ENCODE measurements around the gene MFN1.

Gene MFN1

DNA sequence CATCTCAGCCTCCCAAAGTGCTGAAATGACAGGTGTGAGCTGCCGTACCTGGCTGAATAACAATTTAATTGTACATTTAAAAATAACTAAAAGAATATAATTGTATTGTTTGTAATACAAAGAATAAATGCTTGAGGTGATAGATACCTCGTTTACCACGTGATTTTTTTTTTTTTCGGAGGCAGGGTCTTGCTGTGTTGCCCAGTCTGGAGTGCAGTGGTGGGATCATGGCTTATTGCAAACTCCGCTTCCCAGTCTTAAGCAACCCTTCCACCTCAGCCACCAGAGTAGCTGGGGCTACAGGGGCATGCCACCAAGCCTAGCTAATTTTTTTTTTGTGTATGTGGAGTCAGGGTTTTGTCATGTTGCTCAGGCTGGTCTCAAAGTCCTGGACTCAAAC lies 15.8 kb downstream of the MFN1 start:
- H3K4me3 ChIP-seq (ENCODE audit: low read depth, low read length), result no peak overlapping the region
- TF ChIP-seq, protein P1, sequence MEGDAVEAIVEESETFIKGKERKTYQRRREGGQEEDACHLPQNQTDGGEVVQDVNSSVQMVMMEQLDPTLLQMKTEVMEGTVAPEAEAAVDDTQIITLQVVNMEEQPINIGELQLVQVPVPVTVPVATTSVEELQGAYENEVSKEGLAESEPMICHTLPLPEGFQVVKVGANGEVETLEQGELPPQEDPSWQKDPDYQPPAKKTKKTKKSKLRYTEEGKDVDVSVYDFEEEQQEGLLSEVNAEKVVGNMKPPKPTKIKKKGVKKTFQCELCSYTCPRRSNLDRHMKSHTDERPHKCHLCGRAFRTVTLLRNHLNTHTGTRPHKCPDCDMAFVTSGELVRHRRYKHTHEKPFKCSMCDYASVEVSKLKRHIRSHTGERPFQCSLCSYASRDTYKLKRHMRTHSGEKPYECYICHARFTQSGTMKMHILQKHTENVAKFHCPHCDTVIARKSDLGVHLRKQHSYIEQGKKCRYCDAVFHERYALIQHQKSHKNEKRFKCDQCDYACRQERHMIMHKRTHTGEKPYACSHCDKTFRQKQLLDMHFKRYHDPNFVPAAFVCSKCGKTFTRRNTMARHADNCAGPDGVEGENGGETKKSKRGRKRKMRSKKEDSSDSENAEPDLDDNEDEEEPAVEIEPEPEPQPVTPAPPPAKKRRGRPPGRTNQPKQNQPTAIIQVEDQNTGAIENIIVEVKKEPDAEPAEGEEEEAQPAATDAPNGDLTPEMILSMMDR (IDR thresholded peaks at IDR 0.05; ENCODE audit: low read depth, low read length), result no peak
- TF ChIP-seq MYC (IDR thresholded peaks at IDR 0.05; ENCODE audit: low read depth, low read length) (no peak), POLR2A (IDR thresholded peaks at IDR 0.05; ENCODE audit: extremely low read depth, insufficient read length) (no peak)
- TF ChIP-seq, protein P2, sequence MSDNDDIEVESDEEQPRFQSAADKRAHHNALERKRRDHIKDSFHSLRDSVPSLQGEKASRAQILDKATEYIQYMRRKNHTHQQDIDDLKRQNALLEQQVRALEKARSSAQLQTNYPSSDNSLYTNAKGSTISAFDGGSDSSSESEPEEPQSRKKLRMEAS (IDR thresholded peaks at IDR 0.05; ENCODE audit: low read depth, low read length), result no peak
- DNase-seq (ENCODE audit: low read depth), result no peak

DNA sequence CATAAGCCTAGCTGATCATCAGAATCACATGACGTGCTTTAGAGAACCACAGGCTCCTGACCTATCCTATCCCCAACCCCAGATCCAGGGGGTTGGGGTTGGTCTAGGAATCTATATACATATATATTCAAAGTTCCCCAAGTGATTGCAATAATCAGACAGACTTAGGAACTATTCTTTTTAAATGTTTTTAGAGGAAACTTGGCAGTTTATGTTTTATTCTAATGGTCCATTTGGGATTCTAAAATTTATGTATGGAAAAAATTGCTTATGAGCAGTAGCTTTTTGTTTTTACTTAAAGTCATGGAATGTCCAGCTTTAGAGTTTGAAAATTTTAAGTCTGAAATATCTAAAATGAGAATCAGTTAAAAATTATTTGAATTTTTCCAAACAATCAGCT lies 22.1 kb downstream of the MFN1 start:
- TF ChIP-seq, protein P1 (IDR thresholded peaks at IDR 0.05; ENCODE audit: low read depth, low read length), result no peak
- TF ChIP-seq MYC (IDR thresholded peaks at IDR 0.05; ENCODE audit: low read depth, low read length), result no peak
- no peak for TF ChIP-seq POLR2A (IDR thresholded peaks at IDR 0.05; ENCODE audit: extremely low read depth, insufficient read length)
- TF ChIP-seq, protein P2 (IDR thresholded peaks at IDR 0.05; ENCODE audit: low read depth, low read length), result no peak
- no peak for DNase-seq (ENCODE audit: low read depth)
- no peak overlapping the region for H3K4me3 ChIP-seq (ENCODE audit: low read depth, low read length)

DNA sequence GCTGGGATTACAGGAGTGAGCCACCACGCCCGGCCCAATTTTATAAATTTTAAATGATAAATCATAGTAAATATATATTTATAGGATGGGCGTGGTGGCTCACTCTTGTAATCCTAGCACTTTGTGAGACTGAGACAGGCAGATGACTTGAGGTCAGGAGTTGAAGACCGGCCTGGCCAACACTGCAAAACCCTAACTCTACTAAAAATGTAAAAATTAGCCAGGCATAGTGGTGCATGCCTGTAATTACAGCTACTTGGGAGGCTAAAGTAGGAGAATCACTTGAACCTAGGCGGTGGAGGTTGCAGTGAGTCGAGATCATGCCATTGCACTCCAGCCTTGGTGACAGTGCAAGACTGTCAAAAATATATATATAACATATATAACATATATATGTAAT lies 26.4 kb downstream of the MFN1 start:
- TF ChIP-seq, protein P2 (IDR thresholded peaks at IDR 0.05; ENCODE audit: low read depth, low read length), result no peak
- TF ChIP-seq MYC (IDR thresholded peaks at IDR 0.05; ENCODE audit: low read depth, low read length), result no peak
- TF ChIP-seq POLR2A (IDR thresholded peaks at IDR 0.05; ENCODE audit: extremely low read depth, insufficient read length), result no peak
- TF ChIP-seq, protein P1 (IDR thresholded peaks at IDR 0.05; ENCODE audit: low read depth, low read length), result no peak
- no peak overlapping the region for H3K4me3 ChIP-seq (ENCODE audit: low read depth, low read length)
- no peak for DNase-seq (ENCODE audit: low read depth)

DNA sequence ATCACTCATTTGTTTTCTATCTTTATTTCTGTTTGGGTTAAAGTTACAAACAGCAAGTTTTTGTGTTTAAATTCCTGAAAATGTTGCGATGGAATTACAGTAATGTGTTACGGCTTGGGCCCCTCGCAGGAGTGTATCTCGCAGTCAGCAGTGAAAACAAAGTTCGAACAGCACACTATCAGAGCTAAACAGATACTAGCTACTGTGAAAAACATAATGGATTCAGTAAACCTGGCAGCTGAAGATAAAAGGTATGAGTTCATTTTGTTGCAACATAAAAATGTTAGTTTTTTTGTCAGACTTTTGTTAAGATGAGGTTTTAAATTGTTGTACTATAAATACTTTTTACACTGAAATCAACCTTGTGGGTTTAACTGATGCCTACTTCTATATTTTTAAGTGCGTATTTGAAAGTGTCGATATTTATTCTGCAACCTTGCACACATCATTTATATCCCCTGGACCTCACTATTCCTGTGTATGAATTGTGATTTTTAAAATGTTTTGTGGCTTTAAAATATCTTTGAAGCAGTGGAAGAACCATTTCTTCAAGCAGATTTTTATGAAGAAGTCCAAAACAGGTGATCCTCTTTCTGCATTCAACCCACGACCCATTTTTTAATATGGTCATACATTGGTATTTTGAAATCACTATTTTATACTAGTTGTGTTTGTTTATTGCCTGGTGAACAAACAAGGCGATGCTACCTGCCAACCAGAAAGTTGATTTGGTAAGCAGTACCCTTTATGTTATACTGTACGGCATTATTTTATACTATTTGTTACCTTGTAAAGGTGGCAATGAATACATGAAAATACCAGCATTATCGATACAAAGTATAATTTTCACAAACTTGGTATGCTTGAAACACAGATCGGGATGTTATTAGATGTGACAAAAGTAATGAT lies 27.8 kb downstream of the MFN1 start:
- H3K4me3 ChIP-seq (ENCODE audit: low read depth, low read length), result no peak overlapping the region
- no peak for DNase-seq (ENCODE audit: low read depth)
- no peak for TF ChIP-seq POLR2A (IDR thresholded peaks at IDR 0.05; ENCODE audit: extremely low read depth, insufficient read length)
- TF ChIP-seq, protein P2 (IDR thresholded peaks at IDR 0.05; ENCODE audit: low read depth, low read length), result no peak
- TF ChIP-seq, protein P1 (IDR thresholded peaks at IDR 0.05; ENCODE audit: low read depth, low read length), result no peak
- TF ChIP-seq MYC (IDR thresholded peaks at IDR 0.05; ENCODE audit: low read depth, low read length), result no peak

DNA sequence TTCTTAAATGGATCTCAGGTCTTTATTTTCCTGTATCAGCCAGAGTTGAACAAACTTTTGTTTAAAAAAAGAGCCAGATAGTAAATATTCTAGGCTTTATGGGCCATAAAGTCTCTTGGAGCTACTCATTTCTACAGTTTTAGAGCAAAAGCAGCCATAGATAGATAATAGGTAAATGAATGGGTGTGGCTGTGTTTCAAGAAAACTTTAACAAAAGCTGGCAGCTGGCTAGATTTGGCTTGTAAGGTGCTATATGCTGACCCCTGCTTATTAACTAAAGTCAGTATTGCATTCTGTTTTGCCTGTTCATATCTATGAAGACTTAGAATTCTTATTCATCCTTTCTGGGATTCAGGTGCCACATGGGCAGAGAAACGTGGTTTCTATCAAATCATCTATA lies 29.0 kb downstream of the MFN1 start:
- TF ChIP-seq, protein P1 (IDR thresholded peaks at IDR 0.05; ENCODE audit: low read depth, low read length), result no peak
- TF ChIP-seq, protein P2 (IDR thresholded peaks at IDR 0.05; ENCODE audit: low read depth, low read length), result no peak
- TF ChIP-seq MYC (IDR thresholded peaks at IDR 0.05; ENCODE audit: low read depth, low read length), result no peak
- TF ChIP-seq POLR2A (IDR thresholded peaks at IDR 0.05; ENCODE audit: extremely low read depth, insufficient read length), result no peak
- no peak overlapping the region for H3K4me3 ChIP-seq (ENCODE audit: low read depth, low read length)
- DNase-seq (ENCODE audit: low read depth), result no peak
